SK-N-SH treated with all-trans-retinoic acid at 6 μM for 48 hours (cell line): Measurements from ENCODE around the gene ADGRG4.
"Not testable (repeated sequence)": the region's sequence is repeated elsewhere in the genome, so short reads cannot be mapped to it uniquely, and the experiment has no call there.

Source experiments
- ESRRG ChIP-seq: fragments of 250-450 bp; sonication (Bioruptor Pico); IDR thresholded peaks from 2 replicates; pipeline ENCODE4 v1.6.1; 2021; ENCODE audit warnings: mild to moderate bottlenecking
- RARB ChIP-seq: fragments of 250-450 bp; sonication (Bioruptor Pico); IDR thresholded peaks from 2 replicates; pipeline ENCODE4 v1.8.0; 2021; ENCODE audit warnings: mild to moderate bottlenecking, moderate library complexity
- TOX ChIP-seq: fragments of 250-450 bp; sonication (Bioruptor Pico); IDR thresholded peaks from 2 replicates; pipeline ENCODE4 v1.8.0; 2021; ENCODE audit warnings: mild to moderate bottlenecking, moderate library complexity, borderline replicate concordance
- ZFP3 ChIP-seq: fragments of 250-450 bp; sonication (Bioruptor Pico); IDR thresholded peaks from 2 replicates; pipeline ENCODE4 v1.5.0; 2020; ENCODE audit warnings: mild to moderate bottlenecking, moderate library complexity
- TF ChIP-seq, protein P1 (sequence below): fragments of 250-450 bp; sonication (Bioruptor Pico); IDR thresholded peaks from 2 replicates; pipeline ENCODE4 v1.8.0; 2021; ENCODE audit warnings: low read depth, mild to moderate bottlenecking, moderate library complexity, borderline replicate concordance
- TF ChIP-seq, protein P2 (sequence below): fragments of 250-450 bp; sonication (Bioruptor Pico); IDR thresholded peaks from 2 replicates; pipeline ENCODE4 v1.8.0; 2020; ENCODE audit warnings: mild to moderate bottlenecking, moderate library complexity, borderline replicate concordance

DNA sequence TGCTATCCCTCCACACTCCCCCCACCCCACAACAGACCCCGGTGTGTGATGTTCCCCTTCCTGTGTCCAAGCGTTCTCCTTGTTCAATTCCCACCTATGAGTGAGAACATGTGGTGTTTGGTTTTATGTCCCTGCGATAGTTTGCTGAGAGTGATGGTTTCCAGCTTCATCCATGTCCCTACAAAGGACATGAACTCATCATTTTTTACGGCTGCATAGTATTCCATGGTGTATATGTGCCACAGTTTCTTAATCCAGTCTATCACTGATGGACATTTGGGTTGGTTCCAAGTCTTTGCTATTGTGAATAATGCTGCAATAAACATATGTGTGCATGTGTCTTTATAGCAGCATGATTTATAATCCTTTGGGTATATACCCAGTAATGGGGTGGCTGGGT, at the start of gene ADGRG4:
- TF ChIP-seq, protein P1, sequence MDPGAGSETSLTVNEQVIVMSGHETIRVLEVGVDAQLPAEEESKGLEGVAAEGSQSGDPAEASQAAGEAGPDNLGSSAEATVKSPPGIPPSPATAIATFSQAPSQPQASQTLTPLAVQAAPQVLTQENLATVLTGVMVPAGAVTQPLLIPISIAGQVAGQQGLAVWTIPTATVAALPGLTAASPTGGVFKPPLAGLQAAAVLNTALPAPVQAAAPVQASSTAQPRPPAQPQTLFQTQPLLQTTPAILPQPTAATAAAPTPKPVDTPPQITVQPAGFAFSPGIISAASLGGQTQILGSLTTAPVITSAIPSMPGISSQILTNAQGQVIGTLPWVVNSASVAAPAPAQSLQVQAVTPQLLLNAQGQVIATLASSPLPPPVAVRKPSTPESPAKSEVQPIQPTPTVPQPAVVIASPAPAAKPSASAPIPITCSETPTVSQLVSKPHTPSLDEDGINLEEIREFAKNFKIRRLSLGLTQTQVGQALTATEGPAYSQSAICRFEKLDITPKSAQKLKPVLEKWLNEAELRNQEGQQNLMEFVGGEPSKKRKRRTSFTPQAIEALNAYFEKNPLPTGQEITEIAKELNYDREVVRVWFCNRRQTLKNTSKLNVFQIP (CRISPR knock-in tag), result not testable (repeated sequence)
- TF ChIP-seq ESRRG (CRISPR knock-in tag); RARB (CRISPR knock-in tag); ZFP3 (CRISPR knock-in tag); TOX: not testable (repeated sequence)
- TF ChIP-seq, protein P2, sequence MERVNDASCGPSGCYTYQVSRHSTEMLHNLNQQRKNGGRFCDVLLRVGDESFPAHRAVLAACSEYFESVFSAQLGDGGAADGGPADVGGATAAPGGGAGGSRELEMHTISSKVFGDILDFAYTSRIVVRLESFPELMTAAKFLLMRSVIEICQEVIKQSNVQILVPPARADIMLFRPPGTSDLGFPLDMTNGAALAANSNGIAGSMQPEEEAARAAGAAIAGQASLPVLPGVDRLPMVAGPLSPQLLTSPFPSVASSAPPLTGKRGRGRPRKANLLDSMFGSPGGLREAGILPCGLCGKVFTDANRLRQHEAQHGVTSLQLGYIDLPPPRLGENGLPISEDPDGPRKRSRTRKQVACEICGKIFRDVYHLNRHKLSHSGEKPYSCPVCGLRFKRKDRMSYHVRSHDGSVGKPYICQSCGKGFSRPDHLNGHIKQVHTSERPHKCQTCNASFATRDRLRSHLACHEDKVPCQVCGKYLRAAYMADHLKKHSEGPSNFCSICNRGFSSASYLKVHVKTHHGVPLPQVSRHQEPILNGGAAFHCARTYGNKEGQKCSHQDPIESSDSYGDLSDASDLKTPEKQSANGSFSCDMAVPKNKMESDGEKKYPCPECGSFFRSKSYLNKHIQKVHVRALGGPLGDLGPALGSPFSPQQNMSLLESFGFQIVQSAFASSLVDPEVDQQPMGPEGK (CRISPR knock-in tag), result not testable (repeated sequence)
